H1 (cell line): Measurements from ENCODE around the gene PPP1R15B. TPM values are rescaled to one million over a fixed set of nuclear protein-coding genes. Genes with fewer than 3 reads are reported as not detected.

Experiments used
- CTCF ChIA-PET: fragments of 300-600 bp; sonication (Branson Sonifier 250); formaldehyde crosslinking; loops from one replicate; lab custom pipeline; 2021; ENCODE audit not compliant: partially characterized antibody; lab: Charles Lee
- POLR2A ChIA-PET: fragments of 300-600 bp; sonication (Branson Sonifier 250); formaldehyde crosslinking; loops from one replicate; lab custom pipeline; 2021; ENCODE audit warnings: inconsistent platforms; ENCODE audit not compliant: partially characterized antibody; lab: Charles Lee
- DNase-seq, 2 experiments: peaks; one replicate each; pipeline versions ENCODE4 v3.0.0 to v3.0.0-alpha.2; 2010 to 2022; ENCODE audit warnings: low spot score in 2 of 2, low read depth in 1 of 2, mixed read lengths in 1 of 2
- FAIRE-seq: peaks from 2 replicates; lab custom pipeline; 2011; peaks lifted over from hg19 to GRCh38; lab: Jason Lieb, UNC
- H2AFZ ChIP-seq: 2 replicates; pipeline ENCODE4 v1.8.1; 2012; ENCODE audit warnings: low read length, inconsistent platforms
- H2AK5ac ChIP-seq: 2 replicates; pipeline ENCODE4 v1.6.1; 2013; ENCODE audit warnings: low read depth, low read length
- H2BK120ac ChIP-seq: replicated peaks from 2 replicates; pipeline ENCODE3; 2013; ENCODE audit warnings: low read depth, low read length, inconsistent platforms
- H2BK12ac ChIP-seq: 2 replicates; pipeline ENCODE4 v1.6.1; 2013; ENCODE audit warnings: low read depth, low read length
- H2BK15ac ChIP-seq: 2 replicates; pipeline ENCODE4 v1.6.1; 2013; ENCODE audit warnings: low read length
- H2BK20ac ChIP-seq: 2 replicates; pipeline ENCODE4 v1.6.1; 2013; ENCODE audit warnings: low read length
- H2BK5ac ChIP-seq: 2 replicates; pipeline ENCODE4 v1.6.1; 2013; ENCODE audit warnings: low read depth, low read length
- H3K14ac ChIP-seq: 2 replicates; pipeline ENCODE4 v1.6.1; 2013; ENCODE audit warnings: inconsistent platforms; ENCODE audit not compliant: insufficient read length
- H3K18ac ChIP-seq: 2 replicates; pipeline ENCODE4 v1.6.1; 2013; ENCODE audit warnings: low read length; ENCODE audit errors: extremely low read depth
- H3K23ac ChIP-seq: 2 replicates; pipeline ENCODE4 v1.6.1; 2013; ENCODE audit warnings: inconsistent platforms; ENCODE audit not compliant: insufficient read length
- H3K23me2 ChIP-seq: 2 replicates; pipeline ENCODE4 v1.6.1; 2013; ENCODE audit warnings: low read depth, low read length
- H3K27ac ChIP-seq: 2 replicates; pipeline ENCODE4 v1.6.1; 2011; ENCODE audit warnings: low read depth, low read length, inconsistent platforms
- H3K27me3 ChIP-seq, 4 experiments: replicated peaks in 1 of 4; 1 replicate in 1 of 4; 2 replicates in 3 of 4; pipeline versions ENCODE4 v1.6.1 to v1.8.1; 2011 to 2013; ENCODE audit warnings: low read length in 3 of 4, mild to moderate bottlenecking in 3 of 4, inconsistent platforms in 2 of 4, mixed read lengths in 2 of 4, moderate library complexity in 1 of 4; ENCODE audit not compliant: control insufficient read depth in 3 of 4, insufficient read depth in 3 of 4; ENCODE audit errors: extremely low read depth in 1 of 4
- H3K36me3 ChIP-seq, 4 experiments: 2 replicates each; pipeline versions ENCODE4 v1.6.1 to v1.8.1; 2011 to 2013; ENCODE audit warnings: mild to moderate bottlenecking in 4 of 4, low read length in 3 of 4, moderate library complexity in 2 of 4, control low read depth in 1 of 4, inconsistent platforms in 1 of 4; ENCODE audit not compliant: insufficient read depth in 4 of 4, control insufficient read depth in 2 of 4
- H3K4ac ChIP-seq: replicated peaks from 2 replicates; pipeline ENCODE3; 2013; ENCODE audit warnings: low read length, low read depth, mixed read lengths, inconsistent platforms; ENCODE audit not compliant: insufficient read length
- H3K4me1 ChIP-seq, 4 experiments: replicated peaks in 1 of 4; 1 replicate in 1 of 4; 2 replicates in 3 of 4; pipeline versions ENCODE4 v1.6.1 to v1.8.1; 2011 to 2013; ENCODE audit warnings: low read length in 3 of 4, inconsistent platforms in 2 of 4, mixed read lengths in 1 of 4; ENCODE audit not compliant: insufficient read depth in 4 of 4, control insufficient read depth in 3 of 4
- H3K4me2 ChIP-seq, 2 experiments: 2 replicates each; pipeline versions ENCODE4 v1.6.1 to v1.8.1; 2011 to 2013; ENCODE audit warnings: low read depth in 2 of 2, low read length in 2 of 2, control low read depth in 1 of 2, inconsistent platforms in 1 of 2, mild to moderate bottlenecking in 1 of 2; ENCODE audit not compliant: insufficient read depth in 1 of 2
- H3K4me3 ChIP-seq, 4 experiments: fragments of 200-600, 300-600 bp in 1 of 4; sonication (generic), shearing (Covaris generic), sonication (Bioruptor Twin) in 1 of 4; 2 replicates each; pipeline versions ENCODE4 v1.5.1 to v1.8.1; 2011 to 2016; ENCODE audit warnings: low read length in 4 of 4, low read depth in 3 of 4, control low read depth in 2 of 4, inconsistent platforms in 2 of 4, mild to moderate bottlenecking in 2 of 4, mixed read lengths in 1 of 4, moderate library complexity in 1 of 4; ENCODE audit not compliant: insufficient read depth in 2 of 4; ENCODE audit errors: extremely low read depth in 1 of 4
- H3K56ac ChIP-seq: replicated peaks from 2 replicates; pipeline ENCODE3; 2013; ENCODE audit warnings: low read depth, mild to moderate bottlenecking, mixed read lengths, low read length, inconsistent platforms; ENCODE audit not compliant: insufficient read length
- H3K79me1 ChIP-seq: 2 replicates; pipeline ENCODE4 v1.6.1; 2013; ENCODE audit warnings: low read depth, low read length, control low read depth
- H3K79me2 ChIP-seq, 2 experiments: 2 replicates each; pipeline versions ENCODE4 v1.6.1 to v1.8.1; 2012 to 2013; ENCODE audit warnings: low read length in 2 of 2, mild to moderate bottlenecking in 2 of 2, inconsistent platforms in 1 of 2; ENCODE audit not compliant: insufficient read depth in 2 of 2, control insufficient read depth in 1 of 2
- H3K9ac ChIP-seq, 4 experiments: replicated peaks in 1 of 4; 1 replicate in 1 of 4; 2 replicates in 3 of 4; pipeline versions ENCODE4 v1.6.1 to v1.8.1; 2011 to 2013; ENCODE audit warnings: low read depth in 3 of 4, low read length in 3 of 4, control low read depth in 2 of 4, mild to moderate bottlenecking in 2 of 4, moderate library complexity in 2 of 4, inconsistent platforms in 1 of 4; ENCODE audit errors: extremely low read depth in 1 of 4
- H3K9me3 ChIP-seq, 2 experiments: 2 replicates each; pipeline versions ENCODE4 v1.6.1 to v1.8.1; 2012 to 2013; ENCODE audit warnings: mild to moderate bottlenecking in 2 of 2, moderate library complexity in 2 of 2, control low read depth in 1 of 2, inconsistent platforms in 1 of 2, low read depth in 1 of 2, low read length in 1 of 2, mixed read lengths in 1 of 2; ENCODE audit not compliant: insufficient read depth in 2 of 2
- H4K20me1 ChIP-seq, 2 experiments: replicated peaks in 1 of 2; 2 replicates each; pipeline versions ENCODE3 to v1.8.1; 2011 to 2013; ENCODE audit warnings: inconsistent platforms in 2 of 2, low read length in 2 of 2, mild to moderate bottlenecking in 1 of 2; ENCODE audit not compliant: insufficient read depth in 2 of 2, control insufficient read depth in 1 of 2
- H4K5ac ChIP-seq: 2 replicates; pipeline ENCODE4 v1.6.1; 2013; ENCODE audit warnings: low read length, low read depth, mixed read lengths, inconsistent platforms; ENCODE audit not compliant: insufficient read length
- H4K8ac ChIP-seq: 2 replicates; pipeline ENCODE4 v1.8.0; 2013; ENCODE audit warnings: mild to moderate bottlenecking, moderate library complexity, low read length, inconsistent platforms; ENCODE audit not compliant: insufficient read depth; ENCODE audit errors: extremely low read depth
- H4K91ac ChIP-seq: replicated peaks from 2 replicates; pipeline ENCODE3; 2013; ENCODE audit warnings: low read length, mixed read lengths, inconsistent platforms; ENCODE audit not compliant: insufficient read length
- CHD2 ChIP-seq: IDR thresholded peaks from 2 replicates; pipeline ENCODE4 v1.6.1; 2012; ENCODE audit warnings: low read length, improper control_type of control experiment
- CREB1 ChIP-seq: IDR thresholded peaks from 2 replicates; pipeline ENCODE4 v1.6.1; 2012; ENCODE audit warnings: inconsistent platforms
- CTCF ChIP-seq, 3 experiments: IDR thresholded peaks; 1 replicate in 2 of 3; 2 replicates in 1 of 3; pipeline versions ENCODE4 v1.5.1 to v1.6.1; 2011; ENCODE audit warnings: low read length in 3 of 3, mild to moderate bottlenecking in 3 of 3, inconsistent platforms in 2 of 3, low read depth in 1 of 3, moderate library complexity in 1 of 3; ENCODE audit not compliant: insufficient read depth in 1 of 3; ENCODE audit errors: control extremely low read depth in 1 of 3
- FOSL1 ChIP-seq: IDR thresholded peaks from 2 replicates; pipeline ENCODE4 v1.6.1; 2011; ENCODE audit warnings: mild to moderate bottlenecking, low read depth, low read length, moderate library complexity; ENCODE audit not compliant: insufficient read depth
- HDAC6 ChIP-seq: IDR thresholded peaks from one replicate; pipeline ENCODE4 v1.7.1; 2012; ENCODE audit warnings: low read depth, mild to moderate bottlenecking, inconsistent platforms, low read length, moderate library complexity
- KDM1A ChIP-seq: fragments of 200-600, 300-600 bp; sonication (generic); IDR thresholded peaks from 2 replicates; pipeline ENCODE4 v1.7.1; 2016; ENCODE audit warnings: mild to moderate bottlenecking, low read length, borderline replicate concordance
- NANOG ChIP-seq: IDR thresholded peaks from 2 replicates; pipeline ENCODE4 v1.6.1; 2011; ENCODE audit warnings: low read length, low read depth, mild to moderate bottlenecking, inconsistent platforms; ENCODE audit not compliant: insufficient read depth, poor library complexity, severe bottlenecking
- SP1 ChIP-seq: IDR thresholded peaks from 2 replicates; pipeline ENCODE4 v1.6.1; 2011; ENCODE audit warnings: low read depth, low read length
- YY1 ChIP-seq: IDR thresholded peaks from 2 replicates; pipeline ENCODE4 v1.6.1; 2011; ENCODE audit warnings: low read depth, mild to moderate bottlenecking, low read length
- WGBS, 2 experiments: shearing (Covaris generic) in 1 of 2; methylation state at CpG; one replicate each; pipeline versions ENCODE4 v1.1.6 to v1.1.7; 2013 to 2015; ENCODE audit warnings: low lambda C conversion rate in 2 of 2, mixed read lengths in 2 of 2, inconsistent platforms in 1 of 2, low coverage in 1 of 2, missing lambda C conversion rate in 1 of 2; ENCODE audit not compliant: insufficient replicate concordance in 2 of 2, insufficient coverage in 1 of 2, insufficient read length in 1 of 2; ENCODE audit errors: extremely low coverage in 1 of 2, missing lambda C conversion rate in 1 of 2; 5-methylcytosine and 5-hydroxymethylcytosine counted together
- polyA plus RNA-seq, 7 experiments: library from polyadenylated mRNA; depleted of rRNA in 3 of 7; stranded (reverse) in 5 of 7; unstranded in 2 of 7; fragments of >200 nt in 5 of 7; fragments of 200-250 nt in 2 of 7; gene quantifications; 1 replicate in 5 of 7; 2 replicates in 1 of 7; 4 replicates in 1 of 7; pipeline versions ENCODE4 v1.2.1 to v1.2.3, GENCODE V29; 2011 to 2013; ENCODE audit warnings: missing spikeins in 2 of 7, mixed read lengths in 2 of 7
- total RNA-seq: library from RNA; stranded (reverse); fragmentation: NEBNext Ultra II Directional; extraction: Animal tissue kit (Norgen Biotek cat#: 25700); gene quantifications from 2 replicates; pipeline ENCODE4 v1.2.1, GENCODE V29; 2021

The PPP1R15B gene
- total and polyA plus RNA-seq, 2 of the 8 experiments (the other 6 are each of a cell fraction or from before 2014, with no cell fraction given), result 14.4 to 72.2 TPM

- H3K4me2 ChIP-seq, result no peak overlapping the region
- no peak overlapping the region for H3K27ac ChIP-seq
- no peak overlapping the region for H2AK5ac ChIP-seq
- peak in 1 of 2 experiments; percentile 35 for DNase-seq
- no peaks in the 10 kb centered on the region for H3K36me3 ChIP-seq
- H3K23me2 ChIP-seq, result 0 out of 2 replicates have a peak, but pooled peaks cover 2% of the 10 kb centered on the region
- WGBS, 2 experiments, result 91% methylated on average over 10 of the region's 10 CpGs; no CpG with 5 or more reads in 1 of the 2 experiments
- no peak overlapping the region for H2BK15ac ChIP-seq
- no peaks in the 10 kb centered on the region for H4K20me1 ChIP-seq
- H2BK20ac ChIP-seq, result no peak overlapping the region
- no peak overlapping the region for H2AFZ ChIP-seq
- H3K18ac ChIP-seq, result no peak overlapping the region
- H2BK5ac ChIP-seq, result no peak overlapping the region
- no peak overlapping the region for H4K5ac ChIP-seq
- H3K9ac ChIP-seq, result no peak overlapping the region
- no peak overlapping the region for H3K14ac ChIP-seq
- ChIA-PET CTCF (interaction anchor here (0.9 to 6.9 kb wide), 5 partner anchors 12 to 388 kb away, joined by 3 to 54 read pairs (median 4); no protein-coding TSS in a partner anchor), POLR2A (interaction anchor here (1.1 to 1.7 kb wide), 3 partner anchors 10 to 88 kb away, joined by 3 to 5 read pairs (median 3); no protein-coding TSS in a partner anchor)
- peaks cover 2 to 13% (median 8%) of the 10 kb centered on the region in 4 experiments; a peak in 5 of 7 replicates for H3K4me1 ChIP-seq
- H3K79me1 ChIP-seq, result no peaks in the 10 kb centered on the region
- no peak overlapping the region for H3K4ac ChIP-seq
- no peaks in the 10 kb centered on the region for H3K9me3 ChIP-seq
- H2BK12ac ChIP-seq, result no peak overlapping the region
- no peak overlapping the region for H3K56ac ChIP-seq
- no peak overlapping the region; the same call in 1 of the 2 replicates for H4K8ac ChIP-seq
- H2BK120ac ChIP-seq, result no peak overlapping the region
- no peak overlapping the region for H4K91ac ChIP-seq
- H3K4me3 ChIP-seq, result no peak overlapping the region
- H3K23ac ChIP-seq, result no peak overlapping the region
- FAIRE-seq, result no peak
- H3K79me2 ChIP-seq, result no peaks in the 10 kb centered on the region
- H3K27me3 ChIP-seq, result no peaks in the 10 kb centered on the region
- no peak for TF ChIP-seq HDAC6
- TF ChIP-seq SP1, result no peak
- TF ChIP-seq FOSL1, result no peak
- no peak for TF ChIP-seq NANOG
- TF ChIP-seq YY1, result no peak
- no peak for TF ChIP-seq CTCF (IDR thresholded peaks at IDR 0.05; ENCODE audit: control extremely low read depth in 1 of 3, insufficient read depth in 1 of 3, low read depth in 1 of 3, low read length in 3 of 3)
- no peak for TF ChIP-seq CREB1
- TF ChIP-seq KDM1A, result no peak
- no peak for TF ChIP-seq CHD2
Observed at GRCh38 chr1:204418174-204419063, 6.8 kb upstream of the PPP1R15B start.
